ENCODE measurements around the gene WFDC12. TPM values are rescaled to one million over a fixed set of nuclear protein-coding genes. Genes with fewer than 3 reads are reported as not detected.

WFDC12 gene
- total and polyA plus RNA-seq, 2 donors (not counting 1 experiment from before 2014, with no cell fraction given), result not detected

DNA sequence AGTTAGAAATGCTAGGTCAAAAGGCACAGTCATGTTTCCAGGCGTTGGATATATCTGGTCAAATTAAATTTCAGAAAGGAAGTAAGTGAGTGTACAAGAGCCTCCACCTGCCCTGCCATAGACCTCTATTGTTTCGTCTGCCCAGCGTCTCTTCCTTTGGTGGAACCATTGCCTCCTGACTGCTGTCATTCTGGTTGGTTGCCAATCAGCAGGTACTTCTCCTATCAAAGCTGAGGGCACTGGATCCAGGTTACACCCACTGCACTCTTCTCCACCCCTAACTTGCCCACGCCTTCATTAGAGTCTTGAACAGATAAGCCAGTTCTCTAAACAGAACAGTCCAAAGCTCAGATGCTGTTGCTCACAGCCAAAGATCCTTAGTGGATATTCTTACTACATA, 6.7 kb downstream of the WFDC12 start:
- Histone ChIP-seq H4K20me1 (ENCODE audit: control insufficient read depth, insufficient read depth, low read length, poor library complexity, severe bottlenecking) (no peaks in the 10 kb centered on the region), H3K79me2 (ENCODE audit: control insufficient read depth, insufficient read depth, low read length) (no peaks in the 10 kb centered on the region), H3K9ac (ENCODE audit: low read length) (no peak overlapping the region), H3K27me3 (replicated peaks in 1 of 4; ENCODE audit: control extremely low read depth in 1 of 4, control insufficient read depth in 3 of 4, insufficient read depth in 4 of 4, low read length in 3 of 4) (peaks cover 0 to 4% (median 3%) of the 10 kb centered on the region in 4 experiments), H3K36me3 (replicated peaks in 1 of 2; ENCODE audit: control extremely low read depth in 1 of 2, control insufficient read depth in 1 of 2, extremely low read depth in 1 of 2, insufficient read depth in 2 of 2, low read length in 1 of 2) (no peaks in the 10 kb centered on the region), H3K4me2 (replicated peaks; ENCODE audit: low read depth, low read length, poor library complexity, severe bottlenecking) (no peak overlapping the region), H2AFZ (ENCODE audit: insufficient read depth, low read depth, low read length, poor library complexity, severe bottlenecking) (no peak overlapping the region), H3K9me3 (ENCODE audit: control extremely low read depth in 1 of 3, control insufficient read depth in 2 of 3, insufficient read depth in 1 of 3, low read length in 2 of 3) (no peaks in the 10 kb centered on the region), H3K4me1 (ENCODE audit: control insufficient read depth in 2 of 2, insufficient read depth in 2 of 2, low read length in 2 of 2) (no peaks in the 10 kb centered on the region), H3K4me3 (ENCODE audit: control extremely low read depth in 1 of 5, extremely low read depth in 1 of 5, insufficient read depth in 1 of 5, low read depth in 2 of 5, low read length in 4 of 5) (no peak overlapping the region), H3K27ac (ENCODE audit: low read length in 2 of 2) (no peak overlapping the region)
- POLR2A ChIA-PET, result no interaction called here
- no peaks in the 10 kb centered on the region for H3K9me3 Mint-ChIP-seq (ENCODE audit: insufficient read depth)
- H3K27me3 Mint-ChIP-seq, result peaks cover 33% of the 10 kb centered on the region
- intact Hi-C loops (cut with micrococcal nuclease), result no loop called here
- TF ChIP-seq, protein P1, sequence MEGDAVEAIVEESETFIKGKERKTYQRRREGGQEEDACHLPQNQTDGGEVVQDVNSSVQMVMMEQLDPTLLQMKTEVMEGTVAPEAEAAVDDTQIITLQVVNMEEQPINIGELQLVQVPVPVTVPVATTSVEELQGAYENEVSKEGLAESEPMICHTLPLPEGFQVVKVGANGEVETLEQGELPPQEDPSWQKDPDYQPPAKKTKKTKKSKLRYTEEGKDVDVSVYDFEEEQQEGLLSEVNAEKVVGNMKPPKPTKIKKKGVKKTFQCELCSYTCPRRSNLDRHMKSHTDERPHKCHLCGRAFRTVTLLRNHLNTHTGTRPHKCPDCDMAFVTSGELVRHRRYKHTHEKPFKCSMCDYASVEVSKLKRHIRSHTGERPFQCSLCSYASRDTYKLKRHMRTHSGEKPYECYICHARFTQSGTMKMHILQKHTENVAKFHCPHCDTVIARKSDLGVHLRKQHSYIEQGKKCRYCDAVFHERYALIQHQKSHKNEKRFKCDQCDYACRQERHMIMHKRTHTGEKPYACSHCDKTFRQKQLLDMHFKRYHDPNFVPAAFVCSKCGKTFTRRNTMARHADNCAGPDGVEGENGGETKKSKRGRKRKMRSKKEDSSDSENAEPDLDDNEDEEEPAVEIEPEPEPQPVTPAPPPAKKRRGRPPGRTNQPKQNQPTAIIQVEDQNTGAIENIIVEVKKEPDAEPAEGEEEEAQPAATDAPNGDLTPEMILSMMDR (IDR thresholded peaks at IDR 0.05), result no peak
- TF ChIP-seq EZH2 (IDR thresholded peaks at IDR 0.05; ENCODE audit: borderline replicate concordance, insufficient read depth, low read depth, low read length, poor library complexity, severe bottlenecking), result no peak
- WGBS (ENCODE audit: insufficient coverage), result 81% methylated on average over 4 of the region's 4 CpGs
- H3K27ac Mint-ChIP-seq, result no peak overlapping the region
- no peaks in the 10 kb centered on the region for H3K4me1 Mint-ChIP-seq
- no peak for ATAC-seq (ENCODE audit: low read depth)
- no peak overlapping the region for H3K4me3 Mint-ChIP-seq
- DNase-seq, result no peak
- CTCF ChIA-PET, result interaction anchor here (0.9 kb wide), 1 partner anchor 173 kb away, joined by 3 read pairs; no protein-coding TSS in a partner anchor

DNA sequence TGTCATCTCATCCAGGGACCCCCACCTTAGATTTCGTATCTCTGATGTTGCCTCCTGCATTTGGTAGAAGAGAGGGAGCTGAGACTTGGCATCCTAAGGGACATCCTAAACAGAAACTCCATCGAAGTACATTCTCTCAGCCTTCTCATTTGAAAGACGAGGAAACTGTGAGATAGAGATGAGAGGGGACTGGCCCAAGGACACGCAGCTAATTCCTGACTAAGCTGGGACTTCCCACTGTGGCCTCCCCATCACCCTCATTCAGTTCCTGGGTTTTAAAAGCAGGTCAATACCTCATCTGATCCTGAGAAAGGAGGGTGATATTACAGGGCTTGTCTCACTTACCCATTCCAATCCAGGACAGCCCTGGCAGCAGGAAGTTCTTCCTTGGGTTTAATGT, 8.4 kb downstream of the WFDC12 start:
- TF ChIP-seq, protein P1 (IDR thresholded peaks at IDR 0.05), result no peak
- no peak for TF ChIP-seq EZH2 (IDR thresholded peaks at IDR 0.05; ENCODE audit: borderline replicate concordance, insufficient read depth, low read depth, low read length, poor library complexity, severe bottlenecking)
- 100% methylated on average over 1 of the region's 4 CpGs for WGBS (ENCODE audit: insufficient coverage)
- intact Hi-C loops (cut with micrococcal nuclease), result no loop called here
- Mint-ChIP-seq H3K27ac (no peak overlapping the region), H3K9me3 (ENCODE audit: insufficient read depth) (no peaks in the 10 kb centered on the region), H3K27me3 (peaks cover 22% of the 10 kb centered on the region), H3K4me1 (no peaks in the 10 kb centered on the region), H3K4me3 (no peak overlapping the region)
- Histone ChIP-seq H3K4me2 (replicated peaks; ENCODE audit: low read depth, low read length, poor library complexity, severe bottlenecking) (no peak overlapping the region), H3K79me2 (ENCODE audit: control insufficient read depth, insufficient read depth, low read length) (no peaks in the 10 kb centered on the region), H3K27ac (ENCODE audit: low read length in 2 of 2) (no peak overlapping the region), H3K36me3 (replicated peaks in 1 of 2; ENCODE audit: control extremely low read depth in 1 of 2, control insufficient read depth in 1 of 2, extremely low read depth in 1 of 2, insufficient read depth in 2 of 2, low read length in 1 of 2) (no peaks in the 10 kb centered on the region), H3K4me1 (ENCODE audit: control insufficient read depth in 2 of 2, insufficient read depth in 2 of 2, low read length in 2 of 2) (no peaks in the 10 kb centered on the region), H3K9ac (ENCODE audit: low read length) (no peak overlapping the region), H2AFZ (ENCODE audit: insufficient read depth, low read depth, low read length, poor library complexity, severe bottlenecking) (no peak overlapping the region), H3K27me3 (replicated peaks in 1 of 4; ENCODE audit: control extremely low read depth in 1 of 4, control insufficient read depth in 3 of 4, insufficient read depth in 4 of 4, low read length in 3 of 4) (peaks cover 0 to 4% (median 3%) of the 10 kb centered on the region in 4 experiments), H3K9me3 (ENCODE audit: control extremely low read depth in 1 of 3, control insufficient read depth in 2 of 3, insufficient read depth in 1 of 3, low read length in 2 of 3) (no peaks in the 10 kb centered on the region), H4K20me1 (ENCODE audit: control insufficient read depth, insufficient read depth, low read length, poor library complexity, severe bottlenecking) (no peaks in the 10 kb centered on the region), H3K4me3 (ENCODE audit: control extremely low read depth in 1 of 5, extremely low read depth in 1 of 5, insufficient read depth in 1 of 5, low read depth in 2 of 5, low read length in 4 of 5) (no peak overlapping the region)
- ATAC-seq (ENCODE audit: low read depth) (no peak), DNase-seq (no peak)
- ChIA-PET CTCF (interaction anchor here (1.8 to 1.9 kb wide), 2 partner anchors 20 to 72 kb away, joined by 5 to 10 read pairs; no protein-coding TSS in a partner anchor), POLR2A (no interaction called here)

Data from B cell (primary cell).